Measurements from ENCODE around the gene EAF1. TPM values are rescaled to one million over a fixed set of nuclear protein-coding genes. Genes with fewer than 3 reads are reported as not detected.
"Not testable (repeated sequence)": the region's sequence is repeated elsewhere in the genome, so short reads cannot be mapped to it uniquely, and the experiment has no call there.

The EAF1 gene
- total RNA-seq, 1 experiment from 2014 or later, result 32.1 TPM

DNA sequence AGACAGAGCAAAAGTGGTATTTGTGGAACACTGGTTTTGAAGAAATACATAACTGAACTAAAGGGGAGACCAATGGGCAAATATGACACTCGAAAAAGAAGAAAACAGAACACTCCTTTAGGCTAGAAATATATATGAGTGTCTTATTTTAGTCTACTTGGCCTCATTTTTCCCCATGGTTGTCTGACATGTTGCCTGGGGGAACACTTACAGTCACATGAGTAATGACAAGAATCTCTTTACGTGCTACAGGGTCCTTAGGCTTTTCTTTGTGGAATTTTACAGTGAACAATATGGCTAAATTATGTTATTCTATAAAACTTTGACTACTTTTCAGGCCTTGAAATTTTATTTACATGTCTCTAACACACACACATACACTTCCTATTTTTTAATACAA lies 17.6 kb upstream of the EAF1 start:
- ChIA-PET CTCF (no interaction called here), POLR2A (no interaction called here), RAD21 (ENCODE audit: low non-redundant PET in 1 of 2, low total read pairs in 2 of 2, uncharacterized antibody in 2 of 2, unreplicated experiment in 2 of 2) (no interaction called here)
- Histone ChIP-seq H3K9ac (ENCODE audit: low read length) (no peak overlapping the region), H3K36me3 (ENCODE audit: control insufficient read depth in 1 of 2, insufficient read depth in 2 of 2, low read length in 2 of 2) (peaks cover 14 to 19% of the 10 kb centered on the region in 2 experiments; a peak in 3 of 4 replicates), H3K9me2 (ENCODE audit: insufficient read depth) (no peaks in the 10 kb centered on the region), H4K20me1 (ENCODE audit: insufficient read depth) (no peaks in the 10 kb centered on the region), H3K79me2 (ENCODE audit: insufficient read depth, low read length) (no peaks in the 10 kb centered on the region), H3K4me3 (replicated peaks in 1 of 2; ENCODE audit: low read depth in 1 of 2, low read length in 2 of 2) (no peak overlapping the region), H3K27ac (ENCODE audit: low read depth, low read length) (no peak overlapping the region), H3K4me1 (ENCODE audit: control insufficient read depth in 1 of 2, insufficient read depth in 2 of 2, low read length in 2 of 2) (no peaks in the 10 kb centered on the region), H3K4me2 (ENCODE audit: low read length) (no peak overlapping the region), H3K9me3 (ENCODE audit: control insufficient read depth in 1 of 2, insufficient read depth in 1 of 2, low read depth in 1 of 2, low read length in 2 of 2) (no peaks in the 10 kb centered on the region), H2AFZ (ENCODE audit: low read depth, low read length, poor library complexity, severe bottlenecking) (no peak overlapping the region), H3K27me3 (ENCODE audit: insufficient read depth, low read length) (no peaks in the 10 kb centered on the region)
- no TSS peak for BruUV-seq (replicated peaks)
- ATAC-seq (no peak), DNase-seq (ENCODE audit: low read depth, low spot score) (no peak)
- intact Hi-C loops (cut with micrococcal nuclease), result no loop called here
- TF ChIP-seq, protein P1, sequence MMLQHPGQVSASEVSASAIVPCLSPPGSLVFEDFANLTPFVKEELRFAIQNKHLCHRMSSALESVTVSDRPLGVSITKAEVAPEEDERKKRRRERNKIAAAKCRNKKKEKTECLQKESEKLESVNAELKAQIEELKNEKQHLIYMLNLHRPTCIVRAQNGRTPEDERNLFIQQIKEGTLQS (IDR thresholded peaks at IDR 0.05), result no peak
- TF ChIP-seq, protein P2, sequence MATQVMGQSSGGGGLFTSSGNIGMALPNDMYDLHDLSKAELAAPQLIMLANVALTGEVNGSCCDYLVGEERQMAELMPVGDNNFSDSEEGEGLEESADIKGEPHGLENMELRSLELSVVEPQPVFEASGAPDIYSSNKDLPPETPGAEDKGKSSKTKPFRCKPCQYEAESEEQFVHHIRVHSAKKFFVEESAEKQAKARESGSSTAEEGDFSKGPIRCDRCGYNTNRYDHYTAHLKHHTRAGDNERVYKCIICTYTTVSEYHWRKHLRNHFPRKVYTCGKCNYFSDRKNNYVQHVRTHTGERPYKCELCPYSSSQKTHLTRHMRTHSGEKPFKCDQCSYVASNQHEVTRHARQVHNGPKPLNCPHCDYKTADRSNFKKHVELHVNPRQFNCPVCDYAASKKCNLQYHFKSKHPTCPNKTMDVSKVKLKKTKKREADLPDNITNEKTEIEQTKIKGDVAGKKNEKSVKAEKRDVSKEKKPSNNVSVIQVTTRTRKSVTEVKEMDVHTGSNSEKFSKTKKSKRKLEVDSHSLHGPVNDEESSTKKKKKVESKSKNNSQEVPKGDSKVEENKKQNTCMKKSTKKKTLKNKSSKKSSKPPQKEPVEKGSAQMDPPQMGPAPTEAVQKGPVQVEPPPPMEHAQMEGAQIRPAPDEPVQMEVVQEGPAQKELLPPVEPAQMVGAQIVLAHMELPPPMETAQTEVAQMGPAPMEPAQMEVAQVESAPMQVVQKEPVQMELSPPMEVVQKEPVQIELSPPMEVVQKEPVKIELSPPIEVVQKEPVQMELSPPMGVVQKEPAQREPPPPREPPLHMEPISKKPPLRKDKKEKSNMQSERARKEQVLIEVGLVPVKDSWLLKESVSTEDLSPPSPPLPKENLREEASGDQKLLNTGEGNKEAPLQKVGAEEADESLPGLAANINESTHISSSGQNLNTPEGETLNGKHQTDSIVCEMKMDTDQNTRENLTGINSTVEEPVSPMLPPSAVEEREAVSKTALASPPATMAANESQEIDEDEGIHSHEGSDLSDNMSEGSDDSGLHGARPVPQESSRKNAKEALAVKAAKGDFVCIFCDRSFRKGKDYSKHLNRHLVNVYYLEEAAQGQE (IDR thresholded peaks at IDR 0.05; ENCODE audit: low read depth), result no peak
- no peak for TF ChIP-seq ZFX (IDR thresholded peaks at IDR 0.05)
- TF ChIP-seq SRF (IDR thresholded peaks at IDR 0.05; ENCODE audit: low read depth), result no peak
- TF ChIP-seq, protein P3, sequence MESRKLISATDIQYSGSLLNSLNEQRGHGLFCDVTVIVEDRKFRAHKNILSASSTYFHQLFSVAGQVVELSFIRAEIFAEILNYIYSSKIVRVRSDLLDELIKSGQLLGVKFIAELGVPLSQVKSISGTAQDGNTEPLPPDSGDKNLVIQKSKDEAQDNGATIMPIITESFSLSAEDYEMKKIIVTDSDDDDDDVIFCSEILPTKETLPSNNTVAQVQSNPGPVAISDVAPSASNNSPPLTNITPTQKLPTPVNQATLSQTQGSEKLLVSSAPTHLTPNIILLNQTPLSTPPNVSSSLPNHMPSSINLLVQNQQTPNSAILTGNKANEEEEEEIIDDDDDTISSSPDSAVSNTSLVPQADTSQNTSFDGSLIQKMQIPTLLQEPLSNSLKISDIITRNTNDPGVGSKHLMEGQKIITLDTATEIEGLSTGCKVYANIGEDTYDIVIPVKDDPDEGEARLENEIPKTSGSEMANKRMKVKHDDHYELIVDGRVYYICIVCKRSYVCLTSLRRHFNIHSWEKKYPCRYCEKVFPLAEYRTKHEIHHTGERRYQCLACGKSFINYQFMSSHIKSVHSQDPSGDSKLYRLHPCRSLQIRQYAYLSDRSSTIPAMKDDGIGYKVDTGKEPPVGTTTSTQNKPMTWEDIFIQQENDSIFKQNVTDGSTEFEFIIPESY (IDR thresholded peaks at IDR 0.05; ENCODE audit: extremely low read depth, insufficient replicate concordance, low read length), result no peak

DNA sequence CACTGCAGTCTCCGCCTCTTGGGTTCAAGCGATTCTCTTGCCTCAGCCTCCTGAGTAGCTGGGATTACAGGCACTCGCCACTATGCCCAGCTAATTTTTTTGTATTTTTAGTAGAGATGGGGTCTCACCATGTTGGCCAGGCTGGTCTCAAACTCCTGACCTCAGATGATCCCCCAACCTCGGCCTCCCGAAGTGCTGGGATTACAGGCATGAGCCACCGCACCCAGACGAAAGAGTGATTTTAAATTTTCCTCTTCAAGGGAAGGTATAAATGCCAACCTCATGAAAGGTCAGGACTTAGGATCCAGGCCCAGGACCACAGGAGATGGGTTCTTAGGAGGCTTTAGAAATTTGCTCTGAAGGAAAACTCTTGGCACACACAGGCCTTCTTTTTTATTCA lies 16.4 kb upstream of the EAF1 start:
- H3K4me2 ChIP-seq (ENCODE audit: low read length); CTCF ChIA-PET; H3K27me3 ChIP-seq (ENCODE audit: insufficient read depth, low read length); H3K4me1 ChIP-seq (ENCODE audit: control insufficient read depth in 1 of 2, insufficient read depth in 2 of 2, low read length in 2 of 2); H3K9me2 ChIP-seq (ENCODE audit: insufficient read depth); H4K20me1 ChIP-seq (ENCODE audit: insufficient read depth); RAD21 ChIA-PET (ENCODE audit: low non-redundant PET in 1 of 2, low total read pairs in 2 of 2, uncharacterized antibody in 2 of 2, unreplicated experiment in 2 of 2); H2AFZ ChIP-seq (ENCODE audit: low read depth, low read length, poor library complexity, severe bottlenecking); ATAC-seq; H3K4me3 ChIP-seq (replicated peaks in 1 of 2; ENCODE audit: low read depth in 1 of 2, low read length in 2 of 2); H3K9me3 ChIP-seq (ENCODE audit: control insufficient read depth in 1 of 2, insufficient read depth in 1 of 2, low read depth in 1 of 2, low read length in 2 of 2); intact Hi-C loops (cut with micrococcal nuclease); H3K27ac ChIP-seq (ENCODE audit: low read depth, low read length); H3K79me2 ChIP-seq (ENCODE audit: insufficient read depth, low read length); POLR2A ChIA-PET; H3K9ac ChIP-seq (ENCODE audit: low read length); BruUV-seq (replicated peaks); DNase-seq (ENCODE audit: low read depth, low spot score): not testable (repeated sequence)
- peaks cover 14 to 21% of the 10 kb centered on the region in 2 experiments; a peak in 3 of 4 replicates for H3K36me3 ChIP-seq (ENCODE audit: control insufficient read depth in 1 of 2, insufficient read depth in 2 of 2, low read length in 2 of 2)

Measured in HCT116 (cell line).